ENCODE data around the gene TRIM63.

TRIM63 gene

DNA sequence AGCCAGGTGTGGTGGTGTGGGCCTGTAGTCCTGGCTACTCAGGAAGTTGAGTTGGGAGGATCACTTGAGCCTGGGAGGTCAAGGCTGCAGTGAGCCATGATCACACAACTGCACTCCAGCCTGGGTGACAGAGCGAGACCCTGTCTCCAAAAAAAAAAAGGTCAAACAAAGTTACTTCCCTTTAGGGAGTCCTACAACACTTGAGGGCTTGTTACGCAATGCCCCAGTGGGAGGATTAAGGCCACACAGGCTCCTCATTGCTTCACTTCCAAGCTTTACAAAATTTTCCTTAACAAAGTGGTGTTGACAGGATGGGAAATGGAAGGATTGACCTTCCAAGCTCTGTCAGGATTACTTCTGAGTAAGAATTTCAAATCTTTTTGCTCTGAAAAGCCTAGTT, 52.1 kb downstream of the TRIM63 start:
- DNase-seq, result no peak

DNA sequence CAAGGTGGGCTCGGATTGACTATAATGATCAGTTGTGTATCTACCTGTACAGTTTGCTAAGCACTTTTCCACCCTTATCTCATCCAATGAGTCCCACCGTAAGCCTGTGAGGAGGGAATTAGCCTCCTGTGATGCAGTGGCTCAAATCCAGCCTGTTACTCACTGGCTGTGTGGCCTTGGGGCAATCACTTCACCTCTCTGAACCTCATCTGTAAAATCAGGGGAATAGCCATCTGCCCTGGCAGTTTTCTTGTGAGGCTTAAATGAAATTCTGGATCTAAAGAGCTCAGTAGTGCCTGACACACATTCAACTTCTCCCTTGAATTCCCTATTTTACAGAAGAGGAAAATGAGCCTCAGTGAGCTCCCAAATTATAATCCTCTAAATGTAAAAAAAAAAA, 53.3 kb downstream of the TRIM63 start:
- no peak for DNase-seq

DNA sequence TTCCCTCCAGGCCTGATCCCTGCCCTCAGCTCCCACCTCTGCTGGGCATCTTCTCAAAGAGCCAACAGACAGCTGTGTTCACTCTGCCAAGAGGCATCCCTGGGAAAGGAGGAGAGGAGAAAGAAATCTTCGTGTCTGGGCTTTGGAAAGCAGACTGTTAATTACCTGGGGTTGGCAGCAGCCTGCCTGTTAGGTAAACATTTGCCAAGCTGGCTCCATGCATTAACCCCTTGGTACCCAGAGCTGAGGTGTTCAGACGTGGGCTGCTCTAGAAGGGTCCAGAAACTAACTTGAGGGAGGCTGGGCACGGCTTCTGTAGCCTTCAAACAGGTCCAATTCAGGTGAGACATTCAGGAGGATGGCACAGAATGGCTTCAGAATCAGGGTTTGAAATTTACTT, 54.6 kb downstream of the TRIM63 start:
- peak; percentile 65 for DNase-seq

DNA sequence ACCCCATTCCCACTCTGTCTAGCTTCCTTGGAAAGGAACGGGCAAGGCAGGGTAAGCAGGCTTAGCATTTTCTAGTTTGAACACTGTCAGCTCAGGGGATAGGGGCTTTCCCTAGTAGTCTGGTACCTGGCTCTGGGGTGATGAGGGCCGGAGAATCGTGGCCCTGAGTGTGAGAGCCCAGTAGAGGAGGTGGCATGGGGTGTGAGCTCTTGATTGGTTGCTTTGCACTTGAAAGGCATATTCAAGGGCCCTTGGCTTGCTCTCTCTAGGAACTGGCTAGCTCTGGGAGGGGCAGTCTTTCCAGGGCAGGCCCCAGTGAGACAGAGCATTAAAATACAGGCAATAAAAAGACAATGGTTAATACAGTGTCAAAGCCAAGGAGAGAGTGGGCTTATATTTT, 56.6 kb downstream of the TRIM63 start:
- DNase-seq, result no peak

DNA sequence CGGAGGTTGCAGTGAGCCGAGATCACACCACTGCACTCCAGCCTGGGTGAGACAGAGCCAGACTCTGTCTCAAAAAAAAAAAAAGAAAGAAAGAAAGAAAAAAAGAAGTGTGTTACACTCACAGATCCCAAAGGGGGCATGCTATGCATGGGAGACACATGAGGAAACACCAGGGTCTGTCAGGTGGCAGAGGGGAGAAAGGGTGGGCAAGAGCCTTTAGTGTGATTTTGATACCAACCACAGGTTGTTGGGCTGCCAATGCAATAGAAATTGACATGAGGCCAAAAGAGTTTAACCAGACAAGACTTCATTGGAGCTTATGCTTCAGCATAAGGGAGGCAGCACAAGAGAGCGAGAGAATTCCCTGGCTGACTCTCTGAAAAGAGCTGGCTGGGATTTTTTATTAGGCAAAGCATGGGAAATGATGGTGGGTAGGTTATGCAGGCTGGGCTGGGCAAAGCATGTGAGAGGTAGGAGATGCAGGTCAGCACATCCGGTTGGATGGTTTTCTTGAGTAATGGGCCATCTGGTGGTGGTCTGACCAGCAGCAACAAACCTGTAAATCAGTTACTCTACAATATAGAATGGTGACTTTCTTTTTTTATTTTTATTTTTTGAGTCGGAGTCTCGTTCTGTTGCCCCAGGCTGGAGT, 57.5 kb downstream of the TRIM63 start:
- DNase-seq, result peak; percentile 63

DNA sequence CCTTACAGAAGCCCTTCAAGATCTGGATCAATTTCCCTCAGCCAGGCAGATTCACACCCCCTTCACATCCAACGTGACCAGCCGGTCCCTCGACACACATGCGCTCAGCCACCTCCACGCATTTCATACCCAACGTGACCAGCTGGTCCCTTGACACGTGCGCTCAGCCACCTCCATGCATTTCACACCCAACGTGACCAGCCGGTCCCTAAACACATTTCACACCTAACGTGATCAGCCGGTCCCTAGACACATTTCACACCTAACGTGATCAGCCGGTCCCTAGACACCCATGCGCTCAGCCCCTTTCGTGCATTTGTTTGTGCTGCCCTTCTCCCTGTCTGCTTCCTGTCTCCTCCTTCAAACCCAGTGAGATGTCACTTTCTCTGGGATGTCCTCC, 60.7 kb downstream of the TRIM63 start:
- DNase-seq, result no peak

DNA sequence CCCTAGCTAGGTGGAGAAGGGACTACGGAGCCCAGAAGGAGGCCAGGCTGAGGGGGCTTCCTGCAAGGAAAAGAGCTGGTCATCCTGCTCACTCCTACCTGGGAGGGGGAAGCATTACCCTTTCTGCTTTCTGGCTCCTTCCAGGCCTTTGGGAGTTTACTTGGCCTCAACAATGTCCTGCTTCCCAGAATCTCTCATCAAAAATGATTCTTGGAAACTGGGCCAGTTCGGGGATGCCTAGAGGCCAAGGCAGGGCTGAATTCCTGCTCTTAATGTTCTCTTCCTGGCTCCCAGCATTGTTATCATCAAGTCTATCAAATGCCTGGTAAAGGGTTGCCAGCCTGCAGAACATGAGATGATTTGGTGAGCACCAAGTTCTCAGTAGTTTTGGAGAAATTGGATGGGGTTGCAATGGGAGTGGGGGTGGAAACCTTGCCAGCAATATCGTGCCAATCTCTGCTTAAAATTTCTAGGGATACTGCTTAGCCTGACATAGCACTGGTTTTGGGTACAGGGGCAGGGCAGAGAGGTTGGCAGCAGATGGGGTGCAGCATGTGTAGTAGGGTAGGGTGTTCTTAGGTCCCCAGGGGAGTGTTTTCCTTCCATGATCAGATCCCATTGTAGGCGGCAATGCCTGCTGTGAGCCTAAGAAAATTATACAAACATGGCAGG, 61.9 kb downstream of the TRIM63 start:
- DNase-seq, result no peak

DNA sequence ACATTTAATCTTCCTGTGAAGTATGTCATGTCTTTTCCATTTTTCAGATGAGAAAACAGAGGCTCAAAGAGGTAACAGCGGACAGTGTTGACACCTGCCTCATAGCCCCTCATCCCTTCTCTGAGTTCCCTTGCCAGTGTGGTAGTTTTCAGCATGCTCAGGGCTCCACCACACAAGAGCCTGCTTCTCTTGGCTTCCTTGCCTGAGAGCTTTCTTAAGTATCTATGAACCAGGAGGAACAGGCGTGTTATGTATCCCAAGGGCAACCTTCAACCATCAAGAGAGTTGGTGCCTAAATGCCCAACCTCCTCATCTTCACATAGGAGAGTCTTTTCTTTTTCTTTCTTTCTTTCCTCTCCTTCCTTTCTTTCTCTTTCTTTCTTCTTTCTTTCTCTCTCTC, 63.7 kb downstream of the TRIM63 start:
- DNase-seq, result no peak

DNA sequence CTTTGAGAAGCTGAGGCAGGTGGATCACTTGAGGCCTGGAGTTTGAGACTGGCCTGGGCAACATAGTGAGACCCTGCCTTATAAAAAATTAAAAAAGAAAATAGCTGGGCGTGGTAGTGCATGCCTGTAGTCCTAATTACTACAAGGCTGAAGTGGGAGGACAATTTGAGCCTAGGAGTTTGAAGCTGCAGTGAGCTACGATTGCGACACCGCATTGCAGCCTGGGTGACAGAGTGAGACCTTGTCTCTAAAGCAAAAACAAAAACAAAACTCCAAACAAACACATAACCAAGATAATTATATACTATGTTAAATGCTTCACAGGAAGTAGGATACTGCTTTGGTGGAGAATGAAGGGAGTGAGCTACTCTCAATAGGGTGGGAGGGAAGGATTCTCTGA, 64.2 kb downstream of the TRIM63 start:
- no peak for DNase-seq

Measured in COR-L47 (cell line).